ENCODE results near the gene NR1H3.

The NR1H3 gene

GRCh38 chr11:47270331-47271271 is 12.8 kb downstream of the NR1H3 start:
- DNase-seq: no peak

- no peak for DNase-seq
These were observed 13.5 kb downstream of the NR1H3 start for GRCh38 chr11:47271328-47271727.

GRCh38 chr11:47271961-47272661 is 14.3 kb downstream of the NR1H3 start:
- no peak for DNase-seq

- DNase-seq: no peak
These were observed 14.9 kb downstream of the NR1H3 start for GRCh38 chr11:47272706-47273105.

GRCh38 chr11:47274495-47275235 is 16.9 kb downstream of the NR1H3 start:
- DNase-seq: no peak

- no peak for DNase-seq
These were observed 19.1 kb downstream of the NR1H3 start for GRCh38 chr11:47276923-47277322.

GRCh38 chr11:47278058-47278457 is 20.3 kb downstream of the NR1H3 start:
- DNase-seq: no peak

GRCh38 chr11:47278769-47279168 is 21.0 kb downstream of the NR1H3 start:
- DNase-seq: no peak

GRCh38 chr11:47280099-47280498 is 22.3 kb downstream of the NR1H3 start:
- no peak for DNase-seq

- DNase-seq: no peak
These were observed 23.1 kb downstream of the NR1H3 start for GRCh38 chr11:47280860-47281259.

- DNase-seq: no peak
These were observed 24.7 kb downstream of the NR1H3 start for GRCh38 chr11:47282462-47282861.

- no peak for DNase-seq
These were observed 26.4 kb downstream of the NR1H3 start for GRCh38 chr11:47284151-47284550.

GRCh38 chr11:47285969-47286770 is 28.4 kb downstream of the NR1H3 start:
- DNase-seq: no peak

GRCh38 chr11:47288066-47288465 is 30.3 kb downstream of the NR1H3 start:
- DNase-seq: no peak

GRCh38 chr11:47289856-47290255 is 32.1 kb downstream of the NR1H3 start:
- no peak for DNase-seq

GRCh38 chr11:47295385-47295784 is 37.6 kb downstream of the NR1H3 start:
- no peak for DNase-seq

- no peak for DNase-seq
These were observed 38.2 kb downstream of the NR1H3 start for GRCh38 chr11:47296045-47296444.

- no peak for DNase-seq
These were observed 41.3 kb downstream of the NR1H3 start for GRCh38 chr11:47299078-47299477.

- DNase-seq: no peak
These were observed 45.1 kb downstream of the NR1H3 start for GRCh38 chr11:47302853-47303252.

GRCh38 chr11:47305734-47306483 is 48.1 kb downstream of the NR1H3 start:
- no peak for DNase-seq

GRCh38 chr11:47306484-47306844 is 48.7 kb downstream of the NR1H3 start:
- no peak for DNase-seq
